ENCODE measurements around the gene IL19.

IL19 gene

GRCh38 chr1:206883876-206884275, 113.3 kb downstream of the IL19 start (continued):
- TF ChIP-seq REST (tag by site-specific recombination; IDR thresholded peaks at IDR 0.05) = no peak
- no peak for TF ChIP-seq ZNF704 (tag by site-specific recombination; IDR thresholded peaks at IDR 0.05)
- no peak for TF ChIP-seq KLF7 (tag by site-specific recombination; IDR thresholded peaks at IDR 0.05; ENCODE audit: borderline replicate concordance)
- TF ChIP-seq ZNF792 (tag by site-specific recombination; IDR thresholded peaks at IDR 0.05) = no peak
- no peak for TF ChIP-seq ZNF664 (tag by site-specific recombination; IDR thresholded peaks at IDR 0.05)
- TF ChIP-seq ZNF394 (tag by site-specific recombination; IDR thresholded peaks at IDR 0.05; ENCODE audit: borderline replicate concordance) = no peak
- TF ChIP-seq KLF8 (tag by site-specific recombination; IDR thresholded peaks at IDR 0.05) = no peak
- TF ChIP-seq ZNF621 (tag by site-specific recombination; IDR thresholded peaks at IDR 0.05) = no peak

- Histone ChIP-seq H3K4me3 (ENCODE audit: low read depth, low read length) (no peak overlapping the region), H3K27ac (ENCODE audit: extremely low read depth, low read depth, low read length) (no peak overlapping the region), H3K9me3 (ENCODE audit: control insufficient read depth, insufficient read depth, low read depth, low read length) (no peaks in the 10 kb centered on the region), H3K36me3 (ENCODE audit: control insufficient read depth in 2 of 2, insufficient read depth in 1 of 2, low read length in 2 of 2) (no peaks in the 10 kb centered on the region), H3K4me1 (ENCODE audit: control insufficient read depth, insufficient read depth, low read length) (no peaks in the 10 kb centered on the region)
- TF ChIP-seq ZFP3 (tag by site-specific recombination; IDR thresholded peaks at IDR 0.05; ENCODE audit: low read depth) = no peak
- no peak for TF ChIP-seq HIC1 (tag by site-specific recombination; IDR thresholded peaks at IDR 0.05)
- no peak for TF ChIP-seq ZNF121 (tag by site-specific recombination; IDR thresholded peaks at IDR 0.05)
- TF ChIP-seq KLF7 (tag by site-specific recombination; IDR thresholded peaks at IDR 0.05; ENCODE audit: borderline replicate concordance) = no peak
- no peak for TF ChIP-seq SP7 (tag by site-specific recombination; IDR thresholded peaks at IDR 0.05)
- no peak for TF ChIP-seq GLI2 (tag by site-specific recombination; IDR thresholded peaks at IDR 0.05; ENCODE audit: borderline replicate concordance, low read depth)
- TF ChIP-seq ZNF391 (tag by site-specific recombination; IDR thresholded peaks at IDR 0.05; ENCODE audit: borderline replicate concordance, low read depth) = no peak
- no peak for TF ChIP-seq ZNF571 (tag by site-specific recombination; IDR thresholded peaks at IDR 0.05)
- no peak for TF ChIP-seq ZNF169 (tag by site-specific recombination; IDR thresholded peaks at IDR 0.05)
- no peak for TF ChIP-seq ZNF529 (tag by site-specific recombination; IDR thresholded peaks at IDR 0.05; ENCODE audit: insufficient replicate concordance)
- no peak for TF ChIP-seq ZNF596 (tag by site-specific recombination; IDR thresholded peaks at IDR 0.05)
- no peak for TF ChIP-seq KLF16 (tag by site-specific recombination; IDR thresholded peaks at IDR 0.05)
- TF ChIP-seq ZNF558 (tag by site-specific recombination; IDR thresholded peaks at IDR 0.05) = no peak
- no peak for TF ChIP-seq ZNF19 (tag by site-specific recombination; IDR thresholded peaks at IDR 0.05; ENCODE audit: low read depth)
- TF ChIP-seq ZNF112 (tag by site-specific recombination; IDR thresholded peaks at IDR 0.05) = no peak
- no peak for TF ChIP-seq PRDM6 (tag by site-specific recombination; IDR thresholded peaks at IDR 0.05)
- TF ChIP-seq KLF17 (tag by site-specific recombination; IDR thresholded peaks at IDR 0.05) = no peak
- TF ChIP-seq ZFP41 (tag by site-specific recombination; IDR thresholded peaks at IDR 0.05; ENCODE audit: borderline replicate concordance) = no peak
- no peak for TF ChIP-seq ZXDB (tag by site-specific recombination; IDR thresholded peaks at IDR 0.05)
- no peak for TF ChIP-seq ZNF423 (tag by site-specific recombination; IDR thresholded peaks at IDR 0.05)
- CTCF ChIA-PET = interaction anchor here (0.6 kb wide), 1 partner anchor 48 kb away, joined by 3 read pairs; no protein-coding TSS in a partner anchor
- POLR2A ChIA-PET = interaction anchor here (0.6 to 1.1 kb wide), 2 partner anchors 28 to 67 kb away, joined by 3 to 6 read pairs; no protein-coding TSS in a partner anchor
Measured at GRCh38 chr1:206885341-206886060, 114.9 kb downstream of the IL19 start.
